Measurements from ENCODE around the gene RALGDS.
"Not testable (repeated sequence)": the region's sequence is repeated elsewhere in the genome, so short reads cannot be mapped to it uniquely, and the experiment has no call there.

Gene RALGDS

DNA sequence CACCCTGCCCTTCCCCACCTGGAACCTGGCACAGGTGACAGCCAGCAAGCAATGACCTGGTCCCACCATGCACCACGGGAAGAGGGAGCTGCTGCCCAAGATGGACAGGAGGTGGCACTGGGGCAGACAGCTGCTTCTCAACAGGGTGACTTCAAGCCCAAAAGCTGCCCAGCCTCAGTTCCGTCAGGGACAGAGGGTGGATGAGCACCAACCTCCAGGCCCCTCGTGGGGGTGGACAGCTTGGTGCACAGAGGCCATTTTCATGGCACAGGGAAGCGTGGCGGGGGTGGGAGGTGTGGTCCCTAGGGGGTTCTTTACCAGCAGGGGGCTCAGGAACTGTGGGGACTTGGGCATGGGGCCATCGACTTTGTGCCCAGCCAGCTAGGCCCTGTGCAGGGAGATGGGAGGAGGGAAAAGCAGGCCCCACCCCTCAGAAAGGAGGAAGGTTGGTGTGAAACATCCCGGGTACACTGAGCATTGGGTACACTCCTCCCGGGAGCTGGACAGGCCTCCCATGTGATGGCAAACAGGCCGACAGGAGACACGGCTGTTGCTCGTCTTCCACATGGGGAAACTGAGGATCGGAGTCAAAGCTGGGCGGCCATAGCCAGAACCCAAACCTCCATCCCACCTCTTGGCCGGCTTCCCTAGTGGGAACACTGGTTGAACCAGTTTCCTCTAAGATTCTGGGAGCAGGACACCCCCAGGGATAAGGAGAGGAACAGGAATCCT lies 57.4 kb downstream of the RALGDS start:
- no peak for DNase-seq

DNA sequence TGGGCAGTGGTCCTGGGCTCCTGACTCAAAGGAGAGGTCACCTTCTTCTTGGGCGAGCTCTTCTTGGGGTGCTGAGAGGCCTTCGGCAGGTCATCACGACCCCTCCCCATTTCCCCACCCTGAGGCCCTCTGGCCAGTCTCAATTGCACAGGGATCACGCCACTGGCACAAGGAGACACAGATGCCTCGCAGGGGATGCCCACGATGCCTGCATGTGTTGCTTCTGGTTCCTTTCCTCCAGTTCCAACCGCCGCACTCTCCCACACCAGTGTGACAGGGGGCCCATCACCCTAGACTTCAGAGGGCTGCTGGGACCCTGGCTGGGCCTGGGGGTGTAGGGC lies 57.9 kb downstream of the RALGDS start:
- no peak for DNase-seq

DNA sequence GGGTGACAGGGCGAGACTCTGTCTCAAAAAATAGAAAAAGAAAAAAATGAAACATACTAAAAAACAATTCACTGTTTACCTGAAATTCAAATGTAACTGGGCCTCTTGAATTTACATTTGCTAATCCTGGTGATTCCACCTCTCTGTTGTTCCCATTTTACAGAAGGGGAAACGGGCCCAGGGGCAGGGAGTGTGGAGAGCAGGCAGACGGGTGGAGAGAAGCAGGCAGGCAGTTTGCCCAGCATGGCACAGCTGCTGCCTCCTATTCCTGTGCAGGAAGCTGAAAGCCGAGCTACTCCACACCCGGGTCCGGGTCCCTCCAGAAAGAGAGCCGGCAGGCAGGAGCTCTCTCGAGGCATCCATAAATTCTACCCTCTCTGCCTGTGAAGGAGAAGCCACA lies 58.5 kb downstream of the RALGDS start:
- DNase-seq: not testable (repeated sequence)

DNA sequence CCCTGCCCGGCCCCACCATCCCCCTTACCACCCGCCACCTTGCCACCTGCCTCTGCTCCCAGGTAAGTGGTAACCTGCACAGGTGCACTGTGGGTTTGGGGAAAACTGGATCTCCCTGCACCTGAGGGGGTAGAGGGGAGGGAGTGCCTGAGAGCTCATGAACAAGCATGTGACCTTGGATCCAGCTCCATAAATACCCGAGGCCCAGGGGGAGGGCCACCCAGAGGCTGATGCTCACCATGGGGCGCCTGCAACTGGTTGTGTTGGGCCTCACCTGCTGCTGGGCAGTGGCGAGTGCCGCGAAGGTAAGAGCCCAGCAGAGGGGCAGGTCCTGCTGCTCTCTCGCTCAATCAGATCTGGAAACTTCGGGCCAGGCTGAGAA lies 59.3 kb downstream of the RALGDS start, which contains the start of gene CEL:
Gene CEL (plus strand): TSS at position 218 of the 382 bp plus-strand sequence. CDS start 22 bp downstream, at position 240.
- DNase-seq: not testable (repeated sequence)

DNA sequence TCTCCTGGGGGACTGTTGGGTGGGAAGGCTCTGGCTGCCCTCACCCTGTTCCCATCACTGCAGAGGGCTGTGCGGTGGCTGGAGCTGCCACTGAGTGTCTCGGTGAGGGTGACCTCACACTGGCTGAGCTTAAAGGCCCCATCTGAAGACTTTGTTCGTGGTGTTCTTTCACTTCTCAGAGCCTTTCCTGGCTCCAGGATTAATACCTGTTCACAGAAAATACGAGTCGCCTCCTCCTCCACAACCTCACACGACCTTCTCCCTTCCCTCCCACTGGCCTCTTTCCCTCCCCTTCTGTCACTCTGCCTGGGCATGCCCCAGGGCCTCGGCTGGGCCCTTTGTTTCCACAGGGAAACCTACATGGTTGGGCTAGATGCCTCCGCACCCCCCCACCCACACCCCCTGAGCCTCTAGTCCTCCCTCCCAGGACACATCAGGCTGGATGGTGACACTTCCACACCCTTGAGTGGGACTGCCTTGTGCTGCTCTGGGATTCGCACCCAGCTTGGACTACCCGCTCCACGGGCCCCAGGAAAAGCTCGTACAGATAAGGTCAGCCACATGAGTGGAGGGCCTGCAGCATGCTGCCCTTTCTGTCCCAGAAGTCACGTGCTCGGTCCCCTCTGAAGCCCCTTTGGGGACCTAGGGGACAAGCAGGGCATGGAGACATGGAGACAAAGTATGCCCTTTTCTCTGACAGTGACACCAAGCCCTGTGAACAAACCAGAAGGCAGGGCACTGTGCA lies 59.8 kb downstream of the RALGDS start:
- not testable (repeated sequence) for DNase-seq

DNA sequence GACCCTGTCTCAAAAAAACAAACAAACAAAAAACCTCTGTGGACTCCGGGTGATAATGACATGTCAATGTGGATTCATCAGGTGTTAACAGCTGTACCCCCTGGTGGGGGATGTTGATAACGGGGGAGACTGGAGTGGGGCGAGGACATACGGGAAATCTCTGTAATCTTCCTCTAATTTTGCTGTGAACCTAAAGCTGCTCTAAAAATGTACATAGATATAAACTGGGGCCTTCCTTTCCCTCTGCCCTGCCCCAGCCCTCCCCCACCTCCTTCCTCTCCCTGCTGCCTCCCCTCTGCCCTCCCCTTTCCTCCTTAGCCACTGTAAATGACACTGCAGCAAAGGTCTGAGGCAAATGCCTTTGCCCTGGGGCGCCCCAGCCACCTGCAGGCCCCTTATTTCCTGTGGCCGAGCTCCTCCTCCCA lies 60.6 kb downstream of the RALGDS start:
- DNase-seq: no peak

DNA sequence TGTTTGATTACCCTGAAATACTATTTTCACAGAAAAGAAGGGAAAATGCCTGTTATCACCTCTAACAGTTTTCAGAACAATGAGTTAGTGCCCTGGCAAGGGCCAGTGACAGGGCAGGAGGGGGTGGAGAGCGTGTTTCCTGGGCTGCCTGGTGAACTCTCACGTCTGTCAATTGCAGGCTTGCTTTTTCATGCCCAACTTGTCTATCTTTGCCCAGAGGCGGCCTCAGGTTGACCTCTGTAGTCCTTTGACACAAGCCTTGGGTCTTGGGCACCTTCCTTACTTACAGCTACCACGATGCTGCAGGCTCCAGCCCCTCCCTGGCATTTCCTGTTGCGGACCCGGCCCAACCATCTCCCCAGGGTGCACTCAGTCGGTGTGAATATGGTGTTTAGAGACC lies 61.4 kb downstream of the RALGDS start:
- DNase-seq: no peak

DNA sequence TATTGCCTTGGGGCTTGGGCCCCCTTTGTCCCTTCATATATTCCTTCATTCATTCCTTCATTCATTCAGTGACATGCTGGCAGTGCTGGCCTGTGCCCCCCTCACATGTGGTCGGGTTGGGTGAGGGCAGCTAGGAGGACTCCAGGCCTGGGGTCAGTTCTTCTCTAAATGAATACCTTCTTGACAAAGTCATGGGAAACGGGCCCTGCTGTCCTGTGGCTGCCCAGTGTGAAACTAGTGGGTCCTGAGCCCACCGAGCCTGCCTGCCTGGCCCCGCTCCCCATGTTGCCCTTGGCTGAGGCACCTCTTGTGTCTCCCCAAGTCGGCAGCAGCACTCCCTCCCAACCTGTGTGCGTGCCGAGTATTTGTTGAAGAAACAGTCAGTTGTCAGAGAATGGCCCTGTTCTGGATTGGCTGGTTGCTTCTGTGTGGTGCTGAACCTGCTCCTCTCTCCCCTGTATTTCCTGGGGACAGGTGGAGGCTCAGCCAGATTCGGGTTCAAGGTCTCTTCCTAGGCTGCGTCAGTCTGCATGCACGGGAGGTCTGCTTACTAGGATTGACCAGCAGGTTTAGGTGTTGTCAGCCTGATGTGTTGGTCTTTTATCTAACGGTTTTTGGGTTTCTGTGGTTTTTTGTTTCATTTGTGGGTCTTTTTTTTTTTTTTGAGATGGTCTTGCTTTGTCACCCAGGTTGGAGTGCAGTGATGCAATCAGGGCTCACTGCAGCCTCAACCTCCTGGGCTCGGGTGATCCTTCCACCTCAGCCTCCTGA lies 62.3 kb downstream of the RALGDS start:
- no peak for DNase-seq

DNA sequence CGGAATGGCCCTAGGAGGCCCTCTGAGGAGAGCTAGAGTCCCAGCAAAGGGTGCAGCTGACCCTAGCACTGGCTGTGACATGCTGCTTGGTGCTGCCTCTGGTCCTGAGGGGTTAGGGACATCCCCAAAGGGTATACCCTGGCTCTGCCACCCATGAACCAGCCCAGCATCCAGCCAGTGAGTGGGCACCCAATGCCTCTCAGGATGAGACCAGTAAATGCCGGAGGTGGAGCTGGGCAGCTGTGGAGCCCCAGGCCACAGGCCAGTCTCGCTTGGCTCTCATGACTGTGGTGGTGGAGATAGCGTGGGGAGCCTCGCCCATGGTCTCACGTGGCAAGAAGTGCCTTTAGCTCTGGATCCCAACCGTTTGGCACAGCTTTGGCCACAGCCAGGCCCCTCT lies 63.0 kb downstream of the RALGDS start:
- DNase-seq: no peak

DNA sequence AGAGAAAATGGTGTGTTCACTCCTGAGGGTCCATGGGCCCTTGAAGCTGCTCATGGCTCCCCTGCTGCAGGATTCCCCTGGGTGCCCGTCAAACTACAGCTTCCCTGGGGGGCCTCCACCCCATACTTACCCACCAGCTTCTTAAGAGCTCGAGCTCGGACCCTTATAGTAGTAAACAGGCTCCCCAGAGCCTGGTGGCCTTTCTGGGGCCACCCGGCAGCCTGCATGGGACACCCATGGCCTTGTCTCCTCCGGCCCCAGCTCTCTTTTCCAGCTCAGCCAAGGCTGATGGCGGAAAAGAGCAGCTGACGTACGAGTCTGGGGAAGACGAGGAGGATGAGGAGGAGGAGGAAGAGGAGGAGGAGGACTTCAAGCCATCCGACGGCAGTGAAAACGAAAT lies 63.5 kb downstream of the RALGDS start:
- no peak for DNase-seq

DNA sequence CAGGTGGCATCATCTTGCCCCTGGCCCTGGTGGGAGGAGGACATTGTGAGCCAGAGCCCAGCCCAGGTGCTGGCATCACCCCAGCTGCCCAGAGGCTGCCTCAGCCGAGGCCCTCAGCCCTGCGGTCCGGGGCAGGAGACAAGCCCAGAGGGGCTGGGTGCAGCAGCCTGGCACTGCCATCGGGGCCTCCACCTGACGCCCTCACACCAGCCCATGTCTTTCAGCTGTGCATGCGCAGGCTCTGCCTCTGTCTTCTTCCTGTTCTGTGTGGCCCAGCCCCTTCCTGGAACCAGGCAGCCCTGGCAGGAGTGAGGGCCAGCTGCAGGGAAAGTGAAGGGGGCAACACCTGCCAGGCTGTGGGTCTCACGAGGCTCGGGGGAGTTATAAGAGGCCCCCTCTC lies 64.0 kb downstream of the RALGDS start:
- DNase-seq: no peak

DNA sequence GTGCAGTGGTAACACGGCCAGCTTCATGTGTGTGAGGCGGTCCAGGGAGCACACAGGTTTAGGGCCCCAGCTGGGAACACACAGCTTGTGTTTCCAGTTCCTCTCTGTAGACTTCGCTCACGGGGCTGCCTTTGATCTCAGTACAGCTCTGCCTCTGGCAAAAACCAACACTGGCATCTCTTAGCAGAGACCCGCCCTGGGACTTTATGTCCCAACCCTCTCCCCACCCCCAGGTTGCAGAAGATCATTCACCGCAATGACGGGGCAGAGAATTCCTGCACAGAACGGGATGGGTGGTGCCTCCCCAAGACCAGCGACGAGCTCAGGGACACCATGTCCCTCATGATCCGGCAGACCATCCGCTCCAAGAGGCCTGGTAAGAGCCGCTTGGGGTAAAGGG lies 64.5 kb downstream of the RALGDS start:
- no peak for DNase-seq

DNA sequence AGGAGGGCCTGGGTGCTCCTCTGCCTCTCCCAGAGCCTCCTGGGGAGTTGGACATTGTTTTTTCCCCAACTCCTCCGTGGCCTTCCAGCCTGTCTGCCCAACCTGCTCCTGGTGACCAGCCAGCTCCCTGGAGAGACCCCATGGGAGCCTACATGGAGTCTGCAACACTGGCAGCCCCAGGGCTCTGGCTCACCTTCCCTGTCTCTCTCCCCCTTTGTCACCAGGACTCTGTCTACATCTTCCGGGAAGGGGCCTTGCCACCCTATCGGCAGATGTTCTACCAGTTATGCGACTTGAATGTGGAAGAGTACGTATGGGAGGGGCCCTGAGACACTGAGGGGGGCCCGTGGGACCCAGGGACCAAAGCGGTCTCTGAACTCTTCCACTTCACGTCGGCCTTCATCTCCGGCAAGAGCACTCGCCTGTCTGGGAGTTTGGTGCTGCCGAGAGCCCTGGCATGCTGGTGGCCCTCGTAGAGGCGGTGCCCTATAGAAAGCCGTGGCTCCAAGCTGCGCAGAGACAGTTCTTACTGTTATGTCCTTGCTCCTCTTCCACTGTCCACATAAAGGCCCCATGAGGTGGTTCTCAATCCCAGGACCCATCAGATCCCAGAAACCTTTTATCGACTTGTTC lies 65.1 kb downstream of the RALGDS start:
- no peak for DNase-seq

DNA sequence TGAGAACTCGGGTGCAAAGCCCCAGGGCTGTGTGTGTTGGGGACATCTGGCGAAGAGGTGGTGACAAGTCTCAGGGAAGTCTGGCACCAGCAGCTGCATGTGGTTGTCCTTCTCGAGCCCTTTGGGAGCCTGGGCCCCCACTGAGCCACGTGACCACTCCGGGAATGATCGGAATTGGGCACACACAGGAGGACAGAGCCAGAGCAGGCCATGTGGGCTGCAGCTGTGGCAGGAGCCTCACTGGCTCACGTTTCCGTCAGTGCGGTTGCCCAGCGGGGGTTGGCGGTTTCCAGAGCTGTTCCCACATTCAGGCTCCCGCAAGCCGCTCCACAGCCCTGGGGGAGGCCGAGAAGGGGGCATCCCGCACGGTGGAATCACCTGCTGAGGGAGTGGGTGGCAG lies 66.1 kb downstream of the RALGDS start:
- DNase-seq: no peak

DNA sequence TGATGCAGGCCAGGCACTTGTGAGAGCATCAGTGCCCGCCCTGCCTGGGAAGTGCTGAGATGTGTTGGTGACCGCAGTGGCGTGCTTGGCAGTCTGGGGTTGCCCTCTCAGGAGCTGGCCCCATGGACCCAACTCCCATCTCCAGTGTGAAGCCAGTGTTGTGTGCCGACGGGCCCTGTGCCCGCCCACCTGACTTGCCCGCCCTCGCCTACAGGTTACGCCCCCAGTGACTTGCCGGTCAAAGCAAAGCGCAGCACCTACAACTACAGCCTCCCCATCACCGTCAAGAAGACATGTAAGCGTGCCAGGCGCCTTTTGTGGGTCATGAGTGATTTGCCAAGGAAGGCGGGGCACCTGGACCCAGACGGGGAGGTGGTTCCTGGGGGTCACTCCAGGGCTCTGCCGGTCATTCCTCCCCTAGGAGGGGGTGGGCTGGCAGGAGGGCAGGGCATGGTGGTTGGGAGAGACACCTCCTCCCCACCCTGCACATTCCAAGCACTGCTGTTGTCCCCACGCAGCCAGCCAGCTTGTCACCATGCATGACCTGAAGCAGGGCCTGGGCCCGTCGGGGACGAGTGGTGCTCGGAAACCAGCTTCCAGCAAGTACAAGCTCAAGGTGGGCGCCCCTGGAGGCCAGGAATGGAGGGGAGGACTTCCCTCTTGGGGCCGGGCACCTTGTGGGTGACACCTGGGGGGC lies 66.7 kb downstream of the RALGDS start:
- DNase-seq: no peak

DNA sequence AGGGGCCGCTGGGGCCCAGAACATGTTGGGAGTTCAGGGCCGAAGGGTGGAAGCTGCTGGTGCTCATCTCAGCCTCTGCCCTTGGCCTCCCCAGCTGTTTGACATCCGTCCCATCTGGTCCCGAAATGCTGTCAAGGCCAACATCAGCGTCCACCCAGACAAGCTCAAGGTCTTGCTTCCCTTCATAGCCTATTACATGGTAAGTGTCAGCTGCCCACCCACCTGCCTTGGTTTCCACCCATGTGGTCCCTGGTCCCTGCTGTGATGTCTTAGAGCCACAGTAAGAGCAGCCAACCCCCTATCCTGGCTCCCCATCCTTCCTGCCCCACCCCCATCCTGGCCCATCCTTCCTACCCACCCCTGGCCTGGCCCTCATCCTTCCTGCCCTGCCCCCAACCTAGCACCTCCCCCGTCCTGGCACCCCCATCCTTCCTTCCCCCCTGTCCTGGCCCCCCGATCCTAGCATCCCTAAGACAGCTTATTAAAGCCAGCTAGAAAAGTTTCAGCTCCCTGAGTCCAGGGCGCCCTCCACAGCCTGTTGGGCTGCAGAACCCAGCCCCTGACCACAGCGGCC lies 69.0 kb downstream of the RALGDS start:
- DNase-seq: no peak

DNA sequence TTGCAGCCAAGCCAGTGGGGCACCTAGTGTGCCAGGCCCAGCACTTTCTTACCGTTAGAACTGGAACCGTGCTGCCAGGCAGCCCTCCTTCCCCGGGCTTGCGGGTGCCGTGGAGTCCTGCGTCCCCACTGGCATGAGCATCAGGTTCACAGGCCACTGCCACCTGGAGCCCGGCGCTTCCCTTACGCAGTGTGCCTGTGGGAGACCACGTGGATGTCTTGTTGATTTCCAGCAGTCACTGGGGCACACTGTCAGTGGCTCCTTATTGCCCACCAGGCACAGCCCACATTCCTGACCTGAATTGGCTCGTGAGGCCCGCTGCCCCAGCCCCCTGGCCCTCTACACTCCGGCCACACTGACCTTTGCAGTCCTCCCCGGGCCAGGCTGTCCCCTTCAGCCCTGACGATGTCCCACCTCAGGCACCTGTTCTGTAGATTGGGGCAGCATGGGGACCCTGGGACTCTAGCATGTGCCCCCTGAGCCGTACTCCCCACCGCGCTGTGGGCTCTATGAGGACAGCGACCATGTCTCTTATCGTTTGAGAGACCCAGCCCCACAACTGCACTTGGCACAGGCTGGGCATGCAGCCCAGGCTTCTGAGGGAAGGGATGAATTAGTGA lies 69.6 kb downstream of the RALGDS start:
- no peak for DNase-seq

DNA sequence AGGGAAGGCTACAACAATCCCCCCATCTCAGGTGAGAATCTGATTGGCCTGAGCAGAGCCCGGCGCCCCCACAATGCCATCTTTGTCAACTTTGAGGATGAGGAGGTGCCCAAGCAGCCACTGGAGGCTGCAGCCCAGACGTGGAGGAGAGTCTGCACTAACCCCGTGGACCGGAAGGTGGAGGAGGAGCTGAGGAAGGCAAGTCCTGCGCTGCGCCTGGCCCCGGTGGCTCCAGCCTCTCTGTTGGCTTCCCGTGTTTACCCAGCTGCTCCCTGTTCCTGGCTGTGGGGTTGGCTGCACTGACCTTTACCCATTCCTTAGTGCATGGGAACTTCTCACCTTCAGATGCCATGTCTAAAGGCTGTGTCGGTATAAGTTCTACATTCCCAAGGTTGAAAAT lies 70.3 kb downstream of the RALGDS start:
- no peak for DNase-seq

DNA sequence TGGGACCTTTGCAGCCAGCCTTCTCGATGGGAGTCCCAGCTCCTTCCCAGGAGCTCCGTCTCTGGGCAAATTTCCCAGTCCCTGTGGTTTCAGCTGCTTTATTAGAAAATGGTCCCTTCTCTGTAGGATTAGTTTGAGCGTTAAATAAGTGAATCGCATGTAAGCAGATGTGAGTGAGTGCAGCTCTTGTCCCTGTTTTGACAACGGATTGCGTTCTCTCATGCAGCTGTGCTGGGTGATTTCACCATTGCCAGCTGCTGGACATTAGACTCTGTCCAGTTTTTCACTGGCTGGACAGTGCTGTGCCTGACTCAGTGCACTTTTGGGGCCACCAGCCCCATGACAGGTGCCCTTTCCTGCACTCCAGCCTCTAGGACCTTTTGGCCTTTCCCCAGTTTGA lies 70.9 kb downstream of the RALGDS start:
- no peak for DNase-seq

DNA sequence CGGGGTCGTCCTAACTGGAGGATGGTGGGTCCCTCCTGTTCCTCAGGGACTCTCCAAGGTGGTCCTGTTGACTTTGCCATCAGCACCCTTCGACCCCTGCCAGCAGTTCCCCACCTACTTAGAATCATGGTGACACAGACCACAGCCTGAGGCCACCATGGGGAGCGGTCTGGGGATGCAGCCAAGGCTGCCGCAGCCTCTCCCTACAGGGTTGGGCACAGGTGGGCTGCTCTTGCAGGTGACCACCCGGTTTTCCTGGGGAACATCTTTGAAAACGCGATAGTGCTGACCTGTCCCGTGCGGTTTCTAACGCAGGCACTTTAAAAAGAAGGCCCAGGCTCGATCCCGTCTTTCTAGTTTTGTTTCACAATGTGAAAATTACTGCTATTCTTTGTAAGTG lies 72.0 kb downstream of the RALGDS start:
- DNase-seq: no peak

DNA sequence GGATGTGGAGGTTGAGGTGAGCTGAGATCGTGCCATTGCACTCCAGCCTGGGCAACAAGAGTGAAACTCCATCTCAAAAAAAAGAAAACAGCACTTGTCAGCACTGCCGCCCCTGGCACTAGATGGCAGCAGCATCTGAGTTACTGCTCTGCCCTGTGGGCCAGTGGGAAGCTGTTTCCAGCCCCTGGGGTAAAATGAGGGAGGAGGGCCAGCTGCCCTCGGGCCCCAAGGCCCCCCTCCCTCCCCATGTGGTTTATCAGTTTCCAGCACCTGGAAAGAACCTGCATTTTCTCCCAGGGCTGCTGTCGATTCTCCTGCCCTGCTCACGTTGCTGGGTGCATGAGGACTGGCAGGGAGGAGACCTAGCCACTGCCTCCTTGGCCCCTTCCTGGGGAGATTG lies 72.4 kb downstream of the RALGDS start:
- DNase-seq: peak; percentile 16
